ENCODE measurements around the gene SIM1. TPM values are rescaled to one million over a fixed set of nuclear protein-coding genes. Genes with fewer than 3 reads are reported as not detected.

The SIM1 gene
- total and polyA plus RNA-seq, 4 donors: not detected

GRCh38 chr6:100466410-100467128 is 1.8 kb upstream of the SIM1 start:
- TF ChIP-seq, protein P1, sequence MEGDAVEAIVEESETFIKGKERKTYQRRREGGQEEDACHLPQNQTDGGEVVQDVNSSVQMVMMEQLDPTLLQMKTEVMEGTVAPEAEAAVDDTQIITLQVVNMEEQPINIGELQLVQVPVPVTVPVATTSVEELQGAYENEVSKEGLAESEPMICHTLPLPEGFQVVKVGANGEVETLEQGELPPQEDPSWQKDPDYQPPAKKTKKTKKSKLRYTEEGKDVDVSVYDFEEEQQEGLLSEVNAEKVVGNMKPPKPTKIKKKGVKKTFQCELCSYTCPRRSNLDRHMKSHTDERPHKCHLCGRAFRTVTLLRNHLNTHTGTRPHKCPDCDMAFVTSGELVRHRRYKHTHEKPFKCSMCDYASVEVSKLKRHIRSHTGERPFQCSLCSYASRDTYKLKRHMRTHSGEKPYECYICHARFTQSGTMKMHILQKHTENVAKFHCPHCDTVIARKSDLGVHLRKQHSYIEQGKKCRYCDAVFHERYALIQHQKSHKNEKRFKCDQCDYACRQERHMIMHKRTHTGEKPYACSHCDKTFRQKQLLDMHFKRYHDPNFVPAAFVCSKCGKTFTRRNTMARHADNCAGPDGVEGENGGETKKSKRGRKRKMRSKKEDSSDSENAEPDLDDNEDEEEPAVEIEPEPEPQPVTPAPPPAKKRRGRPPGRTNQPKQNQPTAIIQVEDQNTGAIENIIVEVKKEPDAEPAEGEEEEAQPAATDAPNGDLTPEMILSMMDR (IDR thresholded peaks at IDR 0.05; ENCODE audit: control extremely low read depth, extremely low read depth): no peak
- Histone ChIP-seq H3K27ac (ENCODE audit: low read depth in 1 of 2, low read length in 1 of 2) (no peak overlapping the region), H3K36me3 (ENCODE audit: control insufficient read depth in 4 of 4, insufficient read depth in 4 of 4, low read length in 4 of 4) (no peaks in the 10 kb centered on the region), H3K4me1 (ENCODE audit: control insufficient read depth in 5 of 5, insufficient read depth in 5 of 5, low read length in 5 of 5) (peaks cover 0 to 8% (median 0%) of the 10 kb centered on the region in 5 donors), H3K4me3 (no peak overlapping the region), H3K9me3 (ENCODE audit: control insufficient read depth in 4 of 4, insufficient read depth in 3 of 4, low read length in 3 of 4) (peaks cover 0 to 22% (median 0%) of the 10 kb centered on the region in 4 donors), H3K9ac (ENCODE audit: insufficient read depth in 1 of 2, low read length in 2 of 2) (no peak overlapping the region), H3K27me3 (ENCODE audit: control insufficient read depth in 3 of 3, insufficient read depth in 3 of 3, low read length in 2 of 3) (peaks cover 3 to 94% (median 93%) of the 10 kb centered on the region in 3 donors)
- 5 to 9% methylated on average over 21 of the region's 21 CpGs for WGBS, 2 donors
- DNase-seq: peak in 1 of 3 donors; percentile 29
- ATAC-seq (ENCODE audit: insufficient read depth, low FRiP score): no peak

DNA sequence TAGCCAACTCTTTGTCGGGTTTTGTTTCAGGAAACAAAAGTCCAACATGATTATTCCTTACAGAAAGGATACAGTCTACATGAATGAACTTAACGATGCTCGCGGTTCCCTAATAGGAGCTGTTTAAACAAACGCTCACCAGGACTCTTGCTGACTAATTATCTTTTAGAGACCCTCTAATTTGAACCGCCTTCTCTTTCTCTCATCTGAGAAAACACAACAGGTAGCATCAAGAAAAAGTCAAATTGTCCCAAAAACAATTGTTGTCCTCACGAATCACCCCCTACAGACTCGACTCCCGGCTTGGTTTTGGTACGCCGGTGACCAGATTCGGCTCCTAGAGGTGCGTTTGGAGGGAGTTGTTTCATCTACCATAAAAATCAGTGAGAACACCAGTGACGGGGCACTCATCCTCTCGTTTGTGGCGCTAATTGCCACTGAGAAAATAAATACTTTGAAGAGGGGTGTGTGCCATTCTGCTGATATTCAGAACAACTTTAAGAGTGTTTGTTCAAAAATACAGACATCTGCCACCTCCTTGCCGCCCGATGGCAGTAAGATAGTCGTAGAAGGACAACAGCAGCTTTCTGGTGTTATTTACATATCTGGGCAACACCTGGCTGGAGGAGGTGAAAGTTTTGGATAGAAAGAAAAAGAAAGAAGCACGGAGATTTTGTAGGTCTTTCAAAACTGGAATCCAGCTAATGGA is 1.1 kb upstream of the SIM1 start:
- TF ChIP-seq, protein P1 (IDR thresholded peaks at IDR 0.05; ENCODE audit: control extremely low read depth, extremely low read depth): no peak
- Histone ChIP-seq H3K27me3 (ENCODE audit: control insufficient read depth in 3 of 3, insufficient read depth in 3 of 3, low read length in 2 of 3) (peaks cover 2 to 94% (median 93%) of the 10 kb centered on the region in 3 donors), H3K9ac (ENCODE audit: insufficient read depth in 1 of 2, low read length in 2 of 2) (no peak overlapping the region), H3K9me3 (ENCODE audit: control insufficient read depth in 4 of 4, insufficient read depth in 3 of 4, low read length in 3 of 4) (peaks cover 0 to 25% (median 0%) of the 10 kb centered on the region in 4 donors), H3K4me3 (no peak overlapping the region), H3K36me3 (ENCODE audit: control insufficient read depth in 4 of 4, insufficient read depth in 4 of 4, low read length in 4 of 4) (no peaks in the 10 kb centered on the region), H3K27ac (ENCODE audit: low read depth in 1 of 2, low read length in 1 of 2) (no peak overlapping the region), H3K4me1 (ENCODE audit: control insufficient read depth in 5 of 5, insufficient read depth in 5 of 5, low read length in 5 of 5) (peaks cover 0 to 10% (median 0%) of the 10 kb centered on the region in 5 donors)
- WGBS, 2 donors: 8 to 11% methylated on average over 20 of the region's 20 CpGs
- DNase-seq (no peak), ATAC-seq (ENCODE audit: insufficient read depth, low FRiP score) (no peak)

GRCh38 chr6:100464162-100464851 is 414 bp downstream of the SIM1 start:
- peak in 2 of 3 donors; percentile 7 to 23 for DNase-seq
- Histone ChIP-seq H3K9ac (ENCODE audit: insufficient read depth in 1 of 2, low read length in 2 of 2) (no peak overlapping the region), H3K27me3 (ENCODE audit: control insufficient read depth in 3 of 3, insufficient read depth in 3 of 3, low read length in 2 of 3) (peaks cover 0 to 95% (median 93%) of the 10 kb centered on the region in 3 donors), H3K36me3 (ENCODE audit: control insufficient read depth in 4 of 4, insufficient read depth in 4 of 4, low read length in 4 of 4) (no peaks in the 10 kb centered on the region), H3K4me1 (ENCODE audit: control insufficient read depth in 5 of 5, insufficient read depth in 5 of 5, low read length in 5 of 5) (peaks cover 0 to 10% (median 0%) of the 10 kb centered on the region in 5 donors), H3K9me3 (ENCODE audit: control insufficient read depth in 4 of 4, insufficient read depth in 3 of 4, low read length in 3 of 4) (peaks cover 0 to 21% (median 0%) of the 10 kb centered on the region in 4 donors), H3K27ac (ENCODE audit: low read depth in 1 of 2, low read length in 1 of 2) (no peak overlapping the region), H3K4me3 (no peak overlapping the region)
- no peak for ATAC-seq (ENCODE audit: insufficient read depth, low FRiP score)
- TF ChIP-seq, protein P1 (IDR thresholded peaks at IDR 0.05; ENCODE audit: control extremely low read depth, extremely low read depth): no peak
- WGBS, 2 donors: 7 to 10% methylated on average over 36 to 46 of the region's 46 CpGs
